Cardiac fibroblast (primary cell): ENCODE measurements around the gene ATP8A1.

Experiments used
- DNase-seq, 2 donors: peaks; one replicate each; pipeline versions ENCODE4 v3.0.0 to v3.0.0-alpha.2; 2010; ENCODE audit warnings: low read depth in 2 of 2
- H3K4me3 ChIP-seq, 2 donors: replicated peaks in 1 of 2; 1 replicate in 1 of 2; 2 replicates in 1 of 2; pipeline ENCODE4 v1.5.1; 2011; ENCODE audit warnings: low read depth in 2 of 2, low read length in 2 of 2, mild to moderate bottlenecking in 2 of 2, moderate library complexity in 1 of 2
- CTCF ChIP-seq: IDR thresholded peaks from one replicate; pipeline ENCODE4 v1.5.1; 2011; ENCODE audit warnings: low read depth, mild to moderate bottlenecking, low read length, inconsistent platforms

ATP8A1 gene

GRCh38 chr4:42574870-42575430 is 82.0 kb downstream of the ATP8A1 start:
- no peak overlapping the region for H3K4me3 ChIP-seq
- no peak for TF ChIP-seq CTCF
- DNase-seq: no peak

- no peak for DNase-seq
- no peak for TF ChIP-seq CTCF
- H3K4me3 ChIP-seq: no peak overlapping the region
Observed at GRCh38 chr4:42573249-42573648, 83.7 kb downstream of the ATP8A1 start.

- no peak for TF ChIP-seq CTCF
- H3K4me3 ChIP-seq: no peak overlapping the region
- DNase-seq: peak in 1 of 2 donors; percentile 31
Observed at GRCh38 chr4:42570221-42570620, 86.7 kb downstream of the ATP8A1 start.

- DNase-seq: peak; percentile 80 to 81
- no peak overlapping the region for H3K4me3 ChIP-seq
- peak; percentile 76 for TF ChIP-seq CTCF
Observed at GRCh38 chr4:42568610-42569207, 88.2 kb downstream of the ATP8A1 start.

GRCh38 chr4:42566835-42567234 is 90.1 kb downstream of the ATP8A1 start:
- DNase-seq: peak in 1 of 2 donors; percentile 14
- no peak overlapping the region for H3K4me3 ChIP-seq
- TF ChIP-seq CTCF: no peak

GRCh38 chr4:42562016-42562415 is 94.9 kb downstream of the ATP8A1 start:
- DNase-seq: no peak
- TF ChIP-seq CTCF: no peak
- no peak overlapping the region for H3K4me3 ChIP-seq

GRCh38 chr4:42561031-42561430 is 95.9 kb downstream of the ATP8A1 start:
- DNase-seq: no peak

More at GRCh38 chr4:42561031-42561430, 95.9 kb downstream of the ATP8A1 start:
- no peak for TF ChIP-seq CTCF
- H3K4me3 ChIP-seq: no peak overlapping the region
